ENCODE measurements around the gene LCE1F.

Gene LCE1F

GRCh38 chr1:152770411-152770810 is 4.5 kb upstream of the LCE1F start:
- Histone ChIP-seq H2AK5ac (ENCODE audit: low read length) (no peak overlapping the region), H2AFZ (ENCODE audit: insufficient read depth, low read length, poor library complexity) (no peak overlapping the region), H3K79me1 (ENCODE audit: low read length) (no peaks in the 10 kb centered on the region), H3K36me3 (ENCODE audit: control insufficient read depth in 1 of 2, insufficient read depth in 2 of 2, low read length in 2 of 2) (no peaks in the 10 kb centered on the region), H4K12ac (ENCODE audit: low read depth, low read length) (no peak overlapping the region), H3K4me2 (ENCODE audit: low read length) (no peak overlapping the region), H2BK120ac (ENCODE audit: insufficient read depth, low read length, poor library complexity) (no peak overlapping the region), H3K14ac (ENCODE audit: low read length) (no peak overlapping the region), H3K23ac (ENCODE audit: low read length) (no peak overlapping the region), H4K8ac (ENCODE audit: low read depth, low read length) (no peak overlapping the region), H4K91ac (ENCODE audit: low read depth, low read length) (no peak overlapping the region), H3K18ac (ENCODE audit: low read length) (no peak overlapping the region), H2BK12ac (ENCODE audit: low read length) (no peak overlapping the region), H3K9ac (ENCODE audit: low read length) (no peak overlapping the region), H3K27ac (ENCODE audit: low read depth, low read length) (no peak overlapping the region), H2BK5ac (ENCODE audit: low read depth, low read length, poor library complexity) (no peak overlapping the region), H3K4ac (ENCODE audit: low read depth, low read length) (no peak overlapping the region), H3K27me3 (ENCODE audit: insufficient read depth, low read length) (no peaks in the 10 kb centered on the region), H3K4me1 (ENCODE audit: control insufficient read depth in 1 of 2, insufficient read depth in 2 of 2, low read length in 2 of 2) (no peaks in the 10 kb centered on the region), H3K4me3 (ENCODE audit: low read depth, low read length) (no peak overlapping the region), H3K9me3 (ENCODE audit: insufficient read depth, low read depth, low read length) (peaks cover 16% of the 10 kb centered on the region), H3K79me2 (ENCODE audit: control insufficient read depth, insufficient read depth, low read length, poor library complexity) (no peaks in the 10 kb centered on the region)
- no CpG with 5 or more reads among the region's 1 CpG for WGBS (ENCODE audit: extremely low coverage, insufficient coverage, insufficient read length)
- no peak for DNase-seq

GRCh38 chr1:152776361-152776760 is 1.4 kb downstream of the LCE1F start:
- H3K79me2 ChIP-seq (ENCODE audit: control insufficient read depth, insufficient read depth, low read length, poor library complexity), result no peaks in the 10 kb centered on the region
- no peaks in the 10 kb centered on the region for H3K36me3 ChIP-seq (ENCODE audit: control insufficient read depth in 1 of 2, insufficient read depth in 2 of 2, low read length in 2 of 2)
- H3K18ac ChIP-seq (ENCODE audit: low read length), result no peak overlapping the region
- no peak overlapping the region for H2BK5ac ChIP-seq (ENCODE audit: low read depth, low read length, poor library complexity)
- H3K4me3 ChIP-seq (ENCODE audit: low read depth, low read length), result no peak overlapping the region
- no peaks in the 10 kb centered on the region for H3K4me1 ChIP-seq (ENCODE audit: control insufficient read depth in 1 of 2, insufficient read depth in 2 of 2, low read length in 2 of 2)
- no peak overlapping the region for H2AFZ ChIP-seq (ENCODE audit: insufficient read depth, low read length, poor library complexity)
- H3K14ac ChIP-seq (ENCODE audit: low read length), result no peak overlapping the region
- H3K23ac ChIP-seq (ENCODE audit: low read length), result no peak overlapping the region
- no peak overlapping the region for H4K8ac ChIP-seq (ENCODE audit: low read depth, low read length)
- peaks cover 13% of the 10 kb centered on the region for H3K9me3 ChIP-seq (ENCODE audit: insufficient read depth, low read depth, low read length)
- no peak overlapping the region for H3K4ac ChIP-seq (ENCODE audit: low read depth, low read length)
- no peak overlapping the region for H3K9ac ChIP-seq (ENCODE audit: low read length)
- no peak overlapping the region for H3K27ac ChIP-seq (ENCODE audit: low read depth, low read length)
- no peak for DNase-seq
- H3K79me1 ChIP-seq (ENCODE audit: low read length), result no peaks in the 10 kb centered on the region
- no peak overlapping the region for H4K91ac ChIP-seq (ENCODE audit: low read depth, low read length)
- H3K27me3 ChIP-seq (ENCODE audit: insufficient read depth, low read length), result no peaks in the 10 kb centered on the region
- no peak overlapping the region for H2BK12ac ChIP-seq (ENCODE audit: low read length)
- H4K12ac ChIP-seq (ENCODE audit: low read depth, low read length), result no peak overlapping the region
- no CpG with 5 or more reads among the region's 11 CpGs for WGBS (ENCODE audit: extremely low coverage, insufficient coverage, insufficient read length)
- no peak overlapping the region for H2BK120ac ChIP-seq (ENCODE audit: insufficient read depth, low read length, poor library complexity)
- H3K4me2 ChIP-seq (ENCODE audit: low read length), result no peak overlapping the region
- no peak overlapping the region for H2AK5ac ChIP-seq (ENCODE audit: low read length)

GRCh38 chr1:152777510-152778137 is 2.7 kb downstream of the LCE1F start:
- Histone ChIP-seq H3K4ac (ENCODE audit: low read depth, low read length) (no peak overlapping the region), H2AK5ac (ENCODE audit: low read length) (no peak overlapping the region)

GRCh38 chr1:152783095-152783494 is 8.2 kb downstream of the LCE1F start:
- H3K18ac ChIP-seq (ENCODE audit: low read length), result no peak overlapping the region
- H3K14ac ChIP-seq (ENCODE audit: low read length), result no peak overlapping the region
- no peak overlapping the region for H2BK5ac ChIP-seq (ENCODE audit: low read depth, low read length, poor library complexity)
- no peak overlapping the region for H4K8ac ChIP-seq (ENCODE audit: low read depth, low read length)
- peaks cover 8% of the 10 kb centered on the region for H3K9me3 ChIP-seq (ENCODE audit: insufficient read depth, low read depth, low read length)
- H3K4ac ChIP-seq (ENCODE audit: low read depth, low read length), result no peak overlapping the region
- H2BK120ac ChIP-seq (ENCODE audit: insufficient read depth, low read length, poor library complexity), result no peak overlapping the region
- H3K79me1 ChIP-seq (ENCODE audit: low read length), result no peaks in the 10 kb centered on the region
- no peak overlapping the region for H2AFZ ChIP-seq (ENCODE audit: insufficient read depth, low read length, poor library complexity)
- no peaks in the 10 kb centered on the region for H3K4me1 ChIP-seq (ENCODE audit: control insufficient read depth in 1 of 2, insufficient read depth in 2 of 2, low read length in 2 of 2)
- no peak overlapping the region for H2BK12ac ChIP-seq (ENCODE audit: low read length)
- no CpG with 5 or more reads among the region's 2 CpGs for WGBS (ENCODE audit: extremely low coverage, insufficient coverage, insufficient read length)
- no peak overlapping the region for H3K4me2 ChIP-seq (ENCODE audit: low read length)
- H4K91ac ChIP-seq (ENCODE audit: low read depth, low read length), result no peak overlapping the region
- no peak overlapping the region for H3K27ac ChIP-seq (ENCODE audit: low read depth, low read length)
- no peak overlapping the region for H3K4me3 ChIP-seq (ENCODE audit: low read depth, low read length)
- no peaks in the 10 kb centered on the region for H3K36me3 ChIP-seq (ENCODE audit: control insufficient read depth in 1 of 2, insufficient read depth in 2 of 2, low read length in 2 of 2)
- DNase-seq, result no peak
- H2AK5ac ChIP-seq (ENCODE audit: low read length), result no peak overlapping the region
- no peak overlapping the region for H4K12ac ChIP-seq (ENCODE audit: low read depth, low read length)
- H3K27me3 ChIP-seq (ENCODE audit: insufficient read depth, low read length), result no peaks in the 10 kb centered on the region
- H3K9ac ChIP-seq (ENCODE audit: low read length), result no peak overlapping the region
- H3K23ac ChIP-seq (ENCODE audit: low read length), result no peak overlapping the region
- H3K79me2 ChIP-seq (ENCODE audit: control insufficient read depth, insufficient read depth, low read length, poor library complexity), result no peaks in the 10 kb centered on the region

More at GRCh38 chr1:152777510-152778137, 2.7 kb downstream of the LCE1F start:
- Histone ChIP-seq H3K36me3 (ENCODE audit: control insufficient read depth in 1 of 2, insufficient read depth in 2 of 2, low read length in 2 of 2) (no peaks in the 10 kb centered on the region), H3K27ac (ENCODE audit: low read depth, low read length) (no peak overlapping the region), H4K91ac (ENCODE audit: low read depth, low read length) (no peak overlapping the region), H3K4me1 (ENCODE audit: control insufficient read depth in 1 of 2, insufficient read depth in 2 of 2, low read length in 2 of 2) (no peaks in the 10 kb centered on the region), H2AFZ (ENCODE audit: insufficient read depth, low read length, poor library complexity) (no peak overlapping the region), H3K4me2 (ENCODE audit: low read length) (no peak overlapping the region), H3K79me1 (ENCODE audit: low read length) (no peaks in the 10 kb centered on the region), H3K18ac (ENCODE audit: low read length) (no peak overlapping the region), H3K4me3 (ENCODE audit: low read depth, low read length) (no peak overlapping the region), H3K23ac (ENCODE audit: low read length) (no peak overlapping the region), H2BK120ac (ENCODE audit: insufficient read depth, low read length, poor library complexity) (no peak overlapping the region), H3K14ac (ENCODE audit: low read length) (no peak overlapping the region), H4K8ac (ENCODE audit: low read depth, low read length) (no peak overlapping the region), H3K9ac (ENCODE audit: low read length) (no peak overlapping the region), H3K27me3 (ENCODE audit: insufficient read depth, low read length) (no peaks in the 10 kb centered on the region), H4K12ac (ENCODE audit: low read depth, low read length) (no peak overlapping the region), H3K9me3 (ENCODE audit: insufficient read depth, low read depth, low read length) (peaks cover 13% of the 10 kb centered on the region), H2BK12ac (ENCODE audit: low read length) (no peak overlapping the region), H2BK5ac (ENCODE audit: low read depth, low read length, poor library complexity) (no peak overlapping the region), H3K79me2 (ENCODE audit: control insufficient read depth, insufficient read depth, low read length, poor library complexity) (no peaks in the 10 kb centered on the region)
- peak; percentile 6 to 45 for DNase-seq
- no CpG with 5 or more reads among the region's 4 CpGs for WGBS (ENCODE audit: extremely low coverage, insufficient coverage, insufficient read length)

All from trophoblast cell (in vitro differentiated cells and primary cell).